OCI-LY1 (cell line): ENCODE measurements around the gene SLCO1A2.

Experiments
- EZH2 ChIP-seq: fragments of 200-600 bp; sonication (generic), shearing (Covaris generic); IDR thresholded peaks from 2 replicates; pipeline ENCODE4 v1.8.0; 2017; ENCODE audit warnings: borderline replicate concordance, mixed run types, mild to moderate bottlenecking, antibody characterized with exemption, low read length, moderate library complexity, mixed read lengths
- TF ChIP-seq, protein P1 (sequence below): fragments of 200-600 bp; sonication (generic), shearing (Covaris generic); IDR thresholded peaks from 2 replicates; pipeline ENCODE4 v1.5.1; 2017; ENCODE audit warnings: mild to moderate bottlenecking, antibody characterized with exemption, low read length, moderate library complexity, mixed read lengths

DNA sequence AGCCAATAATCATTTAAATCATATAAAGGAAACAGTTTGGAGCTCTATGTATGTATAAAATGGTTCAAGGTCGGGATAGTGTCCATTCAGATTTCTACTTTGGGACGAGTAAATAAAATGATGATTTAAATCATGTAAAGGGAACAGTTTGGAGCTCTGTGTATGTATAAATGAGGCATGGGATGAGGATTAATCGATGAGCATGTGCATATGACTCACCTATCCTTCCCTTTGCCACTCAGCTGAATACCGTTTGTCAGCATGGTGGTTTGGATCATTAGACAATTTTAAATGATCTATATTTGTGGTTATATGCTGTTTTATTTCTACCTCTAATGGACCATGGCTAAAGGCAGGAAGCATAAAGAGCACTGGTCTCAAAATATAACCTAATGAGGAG lies 7.1 kb upstream of the SLCO1A2 start:
- TF ChIP-seq, protein P1, sequence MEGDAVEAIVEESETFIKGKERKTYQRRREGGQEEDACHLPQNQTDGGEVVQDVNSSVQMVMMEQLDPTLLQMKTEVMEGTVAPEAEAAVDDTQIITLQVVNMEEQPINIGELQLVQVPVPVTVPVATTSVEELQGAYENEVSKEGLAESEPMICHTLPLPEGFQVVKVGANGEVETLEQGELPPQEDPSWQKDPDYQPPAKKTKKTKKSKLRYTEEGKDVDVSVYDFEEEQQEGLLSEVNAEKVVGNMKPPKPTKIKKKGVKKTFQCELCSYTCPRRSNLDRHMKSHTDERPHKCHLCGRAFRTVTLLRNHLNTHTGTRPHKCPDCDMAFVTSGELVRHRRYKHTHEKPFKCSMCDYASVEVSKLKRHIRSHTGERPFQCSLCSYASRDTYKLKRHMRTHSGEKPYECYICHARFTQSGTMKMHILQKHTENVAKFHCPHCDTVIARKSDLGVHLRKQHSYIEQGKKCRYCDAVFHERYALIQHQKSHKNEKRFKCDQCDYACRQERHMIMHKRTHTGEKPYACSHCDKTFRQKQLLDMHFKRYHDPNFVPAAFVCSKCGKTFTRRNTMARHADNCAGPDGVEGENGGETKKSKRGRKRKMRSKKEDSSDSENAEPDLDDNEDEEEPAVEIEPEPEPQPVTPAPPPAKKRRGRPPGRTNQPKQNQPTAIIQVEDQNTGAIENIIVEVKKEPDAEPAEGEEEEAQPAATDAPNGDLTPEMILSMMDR, result no peak
- no peak for TF ChIP-seq EZH2
